ENCODE data around the gene SEC23A. TPM values are rescaled to one million over a fixed set of nuclear protein-coding genes. Genes with fewer than 3 reads are reported as not detected.
A peak's percentile ranks its signal among the peaks of the same experiment; 100 is the strongest.

The SEC23A gene
- total and polyA plus RNA-seq, 2 of the 13 experiments (the other 11 are each of a cell fraction or from before 2014, with no cell fraction given): 403 to 887 TPM

GRCh38 chr14:39023939-39024871 is 78.8 kb downstream of the SEC23A start (continued):
- peak; percentile 77 for TF ChIP-seq ZFP37 (CRISPR knock-in tag; IDR thresholded peaks at IDR 0.05; ENCODE audit: borderline replicate concordance)
- TF ChIP-seq ZBTB25 (CRISPR knock-in tag; IDR thresholded peaks at IDR 0.05): peak; percentile 95
- TF ChIP-seq ZNF318 (CRISPR knock-in tag; IDR thresholded peaks at IDR 0.05): no peak
- TF ChIP-seq SRSF1 (optimal IDR thresholded peaks at IDR 0.05; ENCODE audit: low read depth, low read length): no peak
- TF ChIP-seq ZSCAN25 (CRISPR knock-in tag; IDR thresholded peaks at IDR 0.05): no peak; the same call in none of the 2 replicates
- no peak for TF ChIP-seq ZHX2 (IDR thresholded peaks at IDR 0.05; ENCODE audit: low read depth)
- peak; percentile 76; the same call in 1 of the 2 replicates for TF ChIP-seq ZHX2 (CRISPR knock-in tag; IDR thresholded peaks at IDR 0.05; ENCODE audit: borderline replicate concordance)
- peak; percentile 99 for TF ChIP-seq SATB2 (CRISPR knock-in tag; IDR thresholded peaks at IDR 0.05)
- TF ChIP-seq ZZZ3 (CRISPR knock-in tag; IDR thresholded peaks at IDR 0.05; ENCODE audit: borderline replicate concordance): no peak
- no peak for TF ChIP-seq MXD3 (CRISPR knock-in tag; IDR thresholded peaks at IDR 0.05)
- peak; percentile 100 for TF ChIP-seq MIXL1 (CRISPR knock-in tag; IDR thresholded peaks at IDR 0.05)
- no peak; the same call in 1 of the 2 replicates for TF ChIP-seq TP53 (CRISPR knock-in tag; conservative IDR thresholded peaks at IDR 0.05)
- no peak for TF ChIP-seq ZNF430 (CRISPR knock-in tag; IDR thresholded peaks at IDR 0.05)
